ENCODE measurements around the gene GRID2.

DNA sequence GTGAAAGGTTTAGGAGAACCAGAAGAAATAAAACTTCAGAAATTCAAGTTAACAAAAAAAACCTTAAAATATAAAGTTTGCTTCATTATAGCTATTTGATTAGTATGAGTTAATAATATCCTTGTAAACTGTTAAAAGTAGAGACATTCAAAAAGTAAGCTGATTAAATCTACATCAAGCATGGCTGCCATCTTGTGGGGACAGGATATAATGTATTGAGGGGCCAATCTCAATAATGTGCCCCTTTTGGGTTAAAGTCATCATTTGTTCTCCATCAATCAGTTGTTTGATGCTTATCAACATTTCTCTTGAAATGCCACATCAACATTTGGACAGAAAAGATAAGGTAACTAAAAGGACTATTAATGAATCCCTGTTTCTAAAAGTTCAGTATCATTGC, 4.6 kb upstream of the GRID2 start:
- TF ChIP-seq, protein P1, sequence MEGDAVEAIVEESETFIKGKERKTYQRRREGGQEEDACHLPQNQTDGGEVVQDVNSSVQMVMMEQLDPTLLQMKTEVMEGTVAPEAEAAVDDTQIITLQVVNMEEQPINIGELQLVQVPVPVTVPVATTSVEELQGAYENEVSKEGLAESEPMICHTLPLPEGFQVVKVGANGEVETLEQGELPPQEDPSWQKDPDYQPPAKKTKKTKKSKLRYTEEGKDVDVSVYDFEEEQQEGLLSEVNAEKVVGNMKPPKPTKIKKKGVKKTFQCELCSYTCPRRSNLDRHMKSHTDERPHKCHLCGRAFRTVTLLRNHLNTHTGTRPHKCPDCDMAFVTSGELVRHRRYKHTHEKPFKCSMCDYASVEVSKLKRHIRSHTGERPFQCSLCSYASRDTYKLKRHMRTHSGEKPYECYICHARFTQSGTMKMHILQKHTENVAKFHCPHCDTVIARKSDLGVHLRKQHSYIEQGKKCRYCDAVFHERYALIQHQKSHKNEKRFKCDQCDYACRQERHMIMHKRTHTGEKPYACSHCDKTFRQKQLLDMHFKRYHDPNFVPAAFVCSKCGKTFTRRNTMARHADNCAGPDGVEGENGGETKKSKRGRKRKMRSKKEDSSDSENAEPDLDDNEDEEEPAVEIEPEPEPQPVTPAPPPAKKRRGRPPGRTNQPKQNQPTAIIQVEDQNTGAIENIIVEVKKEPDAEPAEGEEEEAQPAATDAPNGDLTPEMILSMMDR (conservative IDR thresholded peaks at IDR 0.05; ENCODE audit: low read depth, low read length) = peak; percentile 63
- TF ChIP-seq EZH2phosphoT487 (IDR thresholded peaks at IDR 0.05; ENCODE audit: borderline replicate concordance, low read length) (no peak), EZH2 (IDR thresholded peaks at IDR 0.05; ENCODE audit: low read length, unreplicated experiment) (no peak)
